HG03439 (cell line): ENCODE data around the gene CCDC8.
"Not testable (repeated sequence)": the region's sequence is repeated elsewhere in the genome, so short reads cannot be mapped to it uniquely, and the experiment has no call there.

ENCODE experiments used
- ATAC-seq: cut with Tn5 transposase; IDR thresholded peaks from one replicate; pipeline ENCODE4 v1.9.1; 2021; ENCODE audit warnings: mild to moderate bottlenecking, moderate library complexity; ENCODE audit not compliant: unreplicated experiment

CCDC8 gene

GRCh38 chr19:46383846-46384245, 29.5 kb downstream of the CCDC8 start:
- no peak for ATAC-seq

GRCh38 chr19:46383171-46383815, 30.1 kb downstream of the CCDC8 start:
- ATAC-seq, result no peak

GRCh38 chr19:46381756-46382345, 31.5 kb downstream of the CCDC8 start:
- ATAC-seq, result no peak

GRCh38 chr19:46381346-46381745, 32.0 kb downstream of the CCDC8 start:
- no peak for ATAC-seq

- ATAC-seq, result no peak
These were observed 32.7 kb downstream of the CCDC8 start for GRCh38 chr19:46380690-46381089.

GRCh38 chr19:46378268-46378667, 35.1 kb downstream of the CCDC8 start:
- ATAC-seq, result no peak

GRCh38 chr19:46376241-46377153, 36.9 kb downstream of the CCDC8 start:
- no peak for ATAC-seq

GRCh38 chr19:46375476-46376067, 37.8 kb downstream of the CCDC8 start:
- ATAC-seq, result not testable (repeated sequence)

GRCh38 chr19:46374536-46375475, 38.6 kb downstream of the CCDC8 start:
- no peak for ATAC-seq

GRCh38 chr19:46373491-46374359, 39.6 kb downstream of the CCDC8 start:
- ATAC-seq, result no peak

- no peak for ATAC-seq
These were observed 40.4 kb downstream of the CCDC8 start for GRCh38 chr19:46372901-46373490.

GRCh38 chr19:46371371-46371901, 41.9 kb downstream of the CCDC8 start:
- no peak for ATAC-seq

GRCh38 chr19:46369817-46370216, 43.5 kb downstream of the CCDC8 start:
- no peak for ATAC-seq

- no peak for ATAC-seq
These were observed 45.2 kb downstream of the CCDC8 start for GRCh38 chr19:46368116-46368515.

GRCh38 chr19:46367426-46367825, 45.9 kb downstream of the CCDC8 start:
- ATAC-seq, result no peak

- no peak for ATAC-seq
These were observed 46.6 kb downstream of the CCDC8 start for GRCh38 chr19:46366620-46367292.

GRCh38 chr19:46365561-46365960, 47.8 kb downstream of the CCDC8 start:
- ATAC-seq, result no peak

- no peak for ATAC-seq
These were observed 49.0 kb downstream of the CCDC8 start for GRCh38 chr19:46364359-46364758.
